Measurements from ENCODE around the gene CCT2. TPM values are rescaled to one million over a fixed set of nuclear protein-coding genes. Genes with fewer than 3 reads are reported as not detected.

Gene CCT2
- total RNA-seq, 1 experiment from 2014 or later = 398 TPM

GRCh38 chr12:69623970-69624369 is 38.7 kb downstream of the CCT2 start:
- DNase-seq (ENCODE audit: low read depth, low spot score) (no peak), ATAC-seq (no peak)
- intact Hi-C loops (cut with micrococcal nuclease) = no loop called here
- ChIA-PET CTCF (no interaction called here), RAD21 (ENCODE audit: low non-redundant PET in 1 of 2, low total read pairs in 2 of 2, uncharacterized antibody in 2 of 2, unreplicated experiment in 2 of 2) (no interaction called here), POLR2A (no interaction called here)
- TF ChIP-seq CEBPB (IDR thresholded peaks at IDR 0.05; ENCODE audit: low read depth) (no peak), POLR2A (IDR thresholded peaks at IDR 0.05; ENCODE audit: borderline replicate concordance, extremely low read depth, insufficient read depth, insufficient read length) (no peak), TCF7L2 (IDR thresholded peaks at IDR 0.05; ENCODE audit: borderline replicate concordance, extremely low read depth, insufficient read depth, insufficient read length) (no peak), EZH2 (IDR thresholded peaks at IDR 0.05) (no peak), EGR1 (IDR thresholded peaks at IDR 0.05; ENCODE audit: low read depth) (no peak), ZFX (IDR thresholded peaks at IDR 0.05) (no peak), SRF (IDR thresholded peaks at IDR 0.05; ENCODE audit: low read depth) (no peak), POLR2AphosphoS5 (IDR thresholded peaks at IDR 0.05; ENCODE audit: low read depth, low read length) (no peak), SIN3A (IDR thresholded peaks at IDR 0.05; ENCODE audit: low read depth) (no peak), ELF1 (IDR thresholded peaks at IDR 0.05; ENCODE audit: borderline replicate concordance, low read depth) (no peak), ZNF274 (IDR thresholded peaks at IDR 0.05; ENCODE audit: low read depth, low read length) (no peak), YY1 (IDR thresholded peaks at IDR 0.05; ENCODE audit: extremely low read depth, insufficient replicate concordance, low read depth, low read length) (no peak), ATF3 (IDR thresholded peaks at IDR 0.05) (no peak), CTCF (IDR thresholded peaks at IDR 0.05 in 2 of 3, conservative IDR thresholded peaks at IDR 0.05 in 1 of 3; ENCODE audit: borderline replicate concordance in 1 of 3, insufficient read depth in 1 of 3, low read depth in 2 of 3, low read length in 2 of 3) (no peak), SP1 (IDR thresholded peaks at IDR 0.05; ENCODE audit: low read depth) (no peak), ZBTB33 (IDR thresholded peaks at IDR 0.05; ENCODE audit: extremely low read depth, insufficient replicate concordance, low read length) (no peak)
- Histone ChIP-seq H3K4me1 (ENCODE audit: control insufficient read depth in 1 of 2, insufficient read depth in 2 of 2, low read length in 2 of 2) (no peaks in the 10 kb centered on the region), H3K27ac (ENCODE audit: low read depth, low read length) (no peak overlapping the region), H3K36me3 (ENCODE audit: control insufficient read depth in 1 of 2, insufficient read depth in 2 of 2, low read length in 2 of 2) (no peaks in the 10 kb centered on the region), H3K4me3 (replicated peaks in 1 of 2; ENCODE audit: low read depth in 1 of 2, low read length in 2 of 2) (no peak overlapping the region), H3K9me2 (ENCODE audit: insufficient read depth) (no peaks in the 10 kb centered on the region), H4K20me1 (ENCODE audit: insufficient read depth) (no peaks in the 10 kb centered on the region), H3K79me2 (ENCODE audit: insufficient read depth, low read length) (no peaks in the 10 kb centered on the region), H3K27me3 (ENCODE audit: insufficient read depth, low read length) (no peaks in the 10 kb centered on the region), H2AFZ (ENCODE audit: low read depth, low read length, poor library complexity, severe bottlenecking) (no peak overlapping the region), H3K9ac (ENCODE audit: low read length) (no peak overlapping the region), H3K9me3 (ENCODE audit: control insufficient read depth in 1 of 2, insufficient read depth in 1 of 2, low read depth in 1 of 2, low read length in 2 of 2) (no peaks in the 10 kb centered on the region), H3K4me2 (ENCODE audit: low read length) (no peak overlapping the region)
- no TSS peak for BruUV-seq (replicated peaks)
